ENCODE data around the gene SFXN3.

GRCh38 chr10:101003639-101004206, 27.3 kb upstream of the SFXN3 start:
- TF ChIP-seq, protein P1, sequence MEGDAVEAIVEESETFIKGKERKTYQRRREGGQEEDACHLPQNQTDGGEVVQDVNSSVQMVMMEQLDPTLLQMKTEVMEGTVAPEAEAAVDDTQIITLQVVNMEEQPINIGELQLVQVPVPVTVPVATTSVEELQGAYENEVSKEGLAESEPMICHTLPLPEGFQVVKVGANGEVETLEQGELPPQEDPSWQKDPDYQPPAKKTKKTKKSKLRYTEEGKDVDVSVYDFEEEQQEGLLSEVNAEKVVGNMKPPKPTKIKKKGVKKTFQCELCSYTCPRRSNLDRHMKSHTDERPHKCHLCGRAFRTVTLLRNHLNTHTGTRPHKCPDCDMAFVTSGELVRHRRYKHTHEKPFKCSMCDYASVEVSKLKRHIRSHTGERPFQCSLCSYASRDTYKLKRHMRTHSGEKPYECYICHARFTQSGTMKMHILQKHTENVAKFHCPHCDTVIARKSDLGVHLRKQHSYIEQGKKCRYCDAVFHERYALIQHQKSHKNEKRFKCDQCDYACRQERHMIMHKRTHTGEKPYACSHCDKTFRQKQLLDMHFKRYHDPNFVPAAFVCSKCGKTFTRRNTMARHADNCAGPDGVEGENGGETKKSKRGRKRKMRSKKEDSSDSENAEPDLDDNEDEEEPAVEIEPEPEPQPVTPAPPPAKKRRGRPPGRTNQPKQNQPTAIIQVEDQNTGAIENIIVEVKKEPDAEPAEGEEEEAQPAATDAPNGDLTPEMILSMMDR (IDR thresholded peaks at IDR 0.05): no peak
- TF ChIP-seq POLR2A (IDR thresholded peaks at IDR 0.05) (no peak), EP300 (IDR thresholded peaks at IDR 0.05) (no peak)

Data from sigmoid colon (tissue), 4 donors.